ENCODE measurements around the gene GBA3.

GRCh38 chr4:22708961-22709360, 16.2 kb downstream of the GBA3 start:
- TF ChIP-seq EZH2 (IDR thresholded peaks at IDR 0.05; ENCODE audit: borderline replicate concordance, low read length) (no peak), CTCF (IDR thresholded peaks at IDR 0.05; ENCODE audit: low read length) (no peak)

All from OCI-LY1 (cell line).